SH-SY5Y (cell line): ENCODE measurements around the gene CDC27.

ENCODE experiments used
- GATA2 ChIP-seq: IDR thresholded peaks from 2 replicates; pipeline ENCODE4 v1.6.1; 2011; ENCODE audit warnings: mild to moderate bottlenecking, low read depth, low read length
- GATA3 ChIP-seq: IDR thresholded peaks from 2 replicates; pipeline ENCODE4 v1.6.1; 2011; ENCODE audit warnings: low read depth, mild to moderate bottlenecking, low read length, moderate library complexity

DNA sequence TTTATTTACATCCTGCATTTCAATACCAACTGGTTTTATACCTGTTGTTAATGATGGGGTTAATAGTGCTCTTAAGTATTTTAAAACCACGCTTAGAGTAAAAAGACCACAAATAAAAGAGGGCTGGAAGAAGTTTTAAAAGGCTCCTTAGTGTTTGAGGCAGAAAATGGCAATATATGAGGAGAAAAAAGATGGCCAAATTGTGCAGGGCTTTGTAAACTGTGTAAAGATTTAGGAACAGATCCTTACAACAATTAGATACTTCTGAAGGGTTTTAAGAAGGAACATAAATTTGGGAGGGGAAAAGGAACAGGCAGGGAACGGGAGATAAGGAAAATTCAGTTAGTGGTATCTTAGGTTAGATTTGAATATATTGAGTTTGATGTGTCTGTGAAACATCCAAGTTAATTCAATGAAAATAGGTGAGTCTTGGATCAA, 12.7 kb downstream of the CDC27 start:
- TF ChIP-seq GATA2 = no peak
- TF ChIP-seq GATA3 = no peak
